ENCODE data around the gene PPL.

Gene PPL

DNA sequence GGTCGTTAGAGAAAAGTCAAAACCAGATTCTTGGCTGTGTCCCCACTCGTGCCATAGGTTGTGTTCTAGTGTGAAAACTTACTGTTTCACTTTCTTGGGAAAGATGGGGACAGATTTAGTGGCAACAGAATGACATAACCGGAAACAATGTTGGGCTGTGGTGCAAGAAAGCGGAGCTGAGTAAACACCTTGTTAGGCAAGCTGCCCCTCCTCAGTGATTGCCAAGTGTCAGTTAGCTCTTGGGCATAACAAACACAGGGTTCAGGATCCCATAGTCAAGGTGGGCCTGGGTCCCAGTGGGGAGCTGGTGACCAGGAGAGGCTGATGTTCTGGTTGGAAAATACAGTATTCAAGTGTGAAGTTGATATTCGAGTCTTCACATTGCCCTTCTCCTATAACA, 74.3 kb downstream of the PPL start:
- no peak for DNase-seq

DNA sequence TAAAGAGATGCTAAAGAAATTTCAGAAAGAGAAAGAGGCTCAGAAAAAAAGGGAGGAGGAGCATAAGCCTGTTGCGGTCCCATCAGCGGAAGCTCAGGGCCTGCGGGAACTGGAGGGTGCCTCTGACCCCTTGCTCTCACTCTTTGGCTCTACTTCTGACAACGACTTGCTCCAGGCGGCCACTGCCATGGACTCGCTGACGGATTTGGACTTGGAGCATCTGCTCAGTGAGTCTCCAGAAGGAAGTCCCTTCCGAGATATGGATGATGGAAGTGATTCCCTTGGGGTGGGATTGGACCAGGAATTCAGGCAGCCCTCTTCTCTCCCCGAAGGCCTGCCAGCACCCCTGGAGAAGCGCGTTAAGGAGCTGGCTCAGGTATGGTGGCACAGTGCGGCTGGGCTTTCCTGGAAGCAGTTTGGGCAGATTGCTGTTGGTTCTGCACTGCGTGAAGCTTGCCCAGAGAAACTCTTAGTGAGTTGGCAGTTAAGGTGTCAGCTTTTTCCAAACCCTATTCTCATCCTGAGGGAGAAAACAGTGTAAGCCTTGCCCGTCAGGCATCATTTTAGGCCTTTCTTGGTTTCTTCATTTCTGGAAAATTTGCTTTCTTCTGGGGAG, 76.1 kb downstream of the PPL start:
- DNase-seq, result peak in 1 of 14 donors; percentile 77

- DNase-seq, result peak in 1 of 14 donors; percentile 86
Measured at GRCh38 chr16:4859900-4860255, 77.1 kb downstream of the PPL start.

GRCh38 chr16:4859190-4859899, 77.6 kb downstream of the PPL start:
- peak in 1 of 14 donors; percentile 33 for DNase-seq

- DNase-seq, result no peak
Measured at GRCh38 chr16:4855804-4856203, 81.1 kb downstream of the PPL start.

GRCh38 chr16:4855371-4855770, 81.6 kb downstream of the PPL start:
- no peak for DNase-seq

GRCh38 chr16:4852221-4852872, 84.6 kb downstream of the PPL start:
- no peak for DNase-seq

DNA sequence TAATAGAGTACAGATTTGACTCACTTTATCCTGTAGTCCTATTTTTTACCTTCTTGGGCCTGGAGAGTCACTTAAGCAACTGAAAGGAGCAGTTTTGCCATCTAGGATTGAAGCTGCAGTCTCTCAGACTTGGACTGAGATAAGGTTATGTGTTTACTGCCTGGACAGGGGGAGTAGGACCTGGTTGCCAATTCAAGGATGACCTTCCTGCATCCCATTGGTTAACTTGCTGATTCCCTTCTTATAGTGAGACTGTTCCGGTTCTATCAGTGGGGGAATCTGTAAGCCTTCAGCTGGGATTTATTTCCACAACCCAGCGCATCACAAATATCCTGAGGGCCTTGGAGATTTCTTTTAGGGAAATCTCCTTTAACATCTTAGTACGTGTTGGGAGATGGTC, 86.7 kb downstream of the PPL start:
- DNase-seq, result no peak

DNA sequence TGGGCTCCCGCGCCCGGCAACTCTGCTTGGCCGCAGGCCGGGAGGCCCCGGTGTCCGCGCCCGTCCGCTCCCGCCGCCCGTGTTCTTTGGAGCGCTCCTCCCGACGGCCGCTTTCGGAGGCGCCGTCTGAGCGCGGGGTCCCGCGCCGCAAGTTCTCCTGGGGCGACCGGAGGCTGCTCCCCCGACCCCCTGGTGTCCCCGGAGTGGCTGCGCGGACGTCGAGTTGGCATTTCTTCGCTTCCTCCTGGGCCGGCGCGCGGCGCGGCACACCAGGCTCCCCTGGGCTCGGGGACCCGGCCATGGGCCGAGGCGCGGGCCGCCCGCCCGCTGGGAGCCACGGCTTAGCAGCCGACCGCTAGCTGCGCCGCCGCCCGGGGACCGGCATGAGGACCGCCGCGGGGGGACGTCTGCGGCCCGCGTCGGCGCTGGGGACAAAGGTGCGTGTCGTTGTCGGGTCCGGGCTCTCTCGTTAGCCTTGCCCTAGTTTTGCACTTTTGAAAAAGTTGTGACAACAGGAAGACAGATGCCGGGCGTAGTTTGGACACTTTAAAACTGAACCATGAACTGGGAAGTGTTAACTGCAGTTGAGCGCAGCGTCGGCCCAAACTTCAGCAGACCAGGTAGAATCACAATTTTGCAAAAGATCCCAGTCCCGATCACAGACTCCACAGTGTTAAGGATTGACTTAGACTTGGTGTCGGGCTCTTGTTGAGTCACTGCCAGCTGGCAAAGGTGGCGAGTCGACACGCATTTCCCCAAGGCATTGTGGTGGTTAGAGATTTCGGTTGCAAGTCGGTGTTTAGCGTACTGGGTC, 89.0 kb downstream of the PPL start:
- peak in 7 of 14 donors; percentile 6 to 48 (median 34) for DNase-seq

- peak; percentile 88 to 98 (median 94) for DNase-seq
Measured at GRCh38 chr16:4846901-4847773, 89.8 kb downstream of the PPL start, which contains the start of the genes GLYR1 and UBN1. Gene GLYR1, minus strand, starts transcription at chr16:4847288. Its CDS starts 23 bp downstream, at chr16:4847265. Gene UBN1, plus strand, starts transcription at chr16:4847481. Its CDS starts 5,437 bp downstream, at chr16:4852918.

- DNase-seq, result peak in 11 of 14 donors; percentile 20 to 75 (median 47)
Measured at GRCh38 chr16:4846503-4846900, 90.4 kb downstream of the PPL start.

DNA sequence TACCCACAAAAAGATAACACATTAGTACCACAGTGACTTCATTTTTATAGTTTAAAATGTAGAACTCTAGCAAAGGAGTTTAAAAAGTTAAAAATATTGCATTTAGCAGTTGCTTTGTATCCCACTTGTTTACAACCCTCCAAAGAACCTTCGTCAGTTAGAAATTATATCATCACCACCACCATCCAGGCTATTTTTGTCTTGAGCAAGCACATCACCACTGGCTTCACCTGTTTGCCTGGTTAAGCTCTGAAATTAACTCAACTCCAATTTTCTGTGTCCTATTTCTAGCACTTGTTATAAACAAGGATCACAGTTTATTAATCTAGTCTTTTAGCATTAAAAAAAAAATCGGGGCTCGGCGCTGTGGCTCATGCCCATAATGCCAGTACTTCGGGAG, 96.0 kb downstream of the PPL start:
- no peak for DNase-seq

DNA sequence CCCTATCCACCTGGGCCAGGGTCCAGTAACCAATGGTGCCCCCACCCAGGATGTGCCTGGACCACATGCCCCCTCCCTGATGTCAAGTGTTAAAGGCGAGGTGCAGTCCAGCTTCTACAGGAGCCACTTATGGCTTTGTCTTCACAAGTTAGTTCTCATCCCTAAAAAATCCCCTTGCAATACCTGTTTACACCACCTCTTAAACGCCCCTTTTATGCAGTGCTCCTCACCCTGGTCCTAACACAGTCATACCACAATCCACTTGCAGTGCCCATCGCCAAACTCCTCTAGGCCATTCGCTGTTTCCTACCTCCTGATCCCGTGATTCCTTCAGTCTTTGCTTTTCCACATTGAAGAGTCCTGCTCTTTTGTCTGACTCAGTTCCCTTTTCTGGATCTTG, 97.0 kb downstream of the PPL start:
- DNase-seq, result no peak

DNA sequence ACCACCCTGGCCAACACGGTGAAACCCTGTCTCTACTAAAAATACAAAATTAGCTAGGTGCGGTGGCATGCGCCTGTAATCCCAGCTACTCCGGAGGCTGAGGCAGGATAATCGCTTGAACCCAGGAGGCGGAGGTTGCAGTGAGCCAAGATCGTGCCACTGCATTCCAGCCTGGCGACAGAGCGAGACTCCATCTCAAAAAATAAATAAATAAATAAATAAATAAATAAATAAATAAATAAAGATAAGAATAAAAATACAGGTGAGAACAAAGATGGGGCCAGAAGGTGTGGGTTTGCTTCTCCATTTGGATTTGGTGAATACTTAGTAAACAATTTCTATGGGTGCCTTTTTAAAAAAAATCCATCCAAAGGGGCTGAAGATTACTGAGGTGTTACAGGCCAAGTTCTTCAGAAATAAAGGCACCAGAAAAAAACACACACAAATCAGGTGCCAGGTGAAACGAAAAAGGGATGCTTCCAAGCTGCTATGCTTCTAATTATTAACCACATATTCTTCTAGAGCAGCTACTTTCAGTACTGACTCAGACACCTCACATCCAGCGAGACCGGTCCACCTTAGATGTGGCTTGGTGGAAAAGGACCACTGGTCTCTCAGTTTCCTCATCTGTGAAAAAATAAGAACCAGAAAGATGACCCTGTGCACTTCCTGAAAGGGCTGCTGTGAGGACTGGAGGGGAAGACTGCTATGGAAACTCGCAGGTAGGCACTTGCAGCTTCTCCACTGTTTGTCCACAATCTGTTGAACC, 99.0 kb downstream of the PPL start:
- no peak for DNase-seq

DNA sequence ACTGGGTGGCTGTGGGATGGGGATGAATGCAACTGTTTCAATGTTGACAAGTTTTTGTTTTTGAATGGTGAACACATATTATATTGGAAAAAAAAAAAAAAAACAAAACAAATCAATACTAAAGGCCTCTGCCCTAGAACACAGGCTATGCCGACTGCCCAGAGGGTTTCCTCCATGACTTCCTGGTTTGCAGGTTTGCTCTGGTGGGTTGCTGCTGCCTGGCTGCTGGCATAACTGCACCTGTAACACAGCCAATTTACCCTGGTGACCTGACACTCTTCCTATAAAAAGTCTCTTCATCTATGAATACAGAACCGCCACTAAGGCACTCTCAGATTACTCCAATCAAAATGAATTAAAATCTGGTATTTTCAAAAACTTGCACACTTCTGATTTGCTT, 100.2 kb downstream of the PPL start:
- no peak for DNase-seq

DNA sequence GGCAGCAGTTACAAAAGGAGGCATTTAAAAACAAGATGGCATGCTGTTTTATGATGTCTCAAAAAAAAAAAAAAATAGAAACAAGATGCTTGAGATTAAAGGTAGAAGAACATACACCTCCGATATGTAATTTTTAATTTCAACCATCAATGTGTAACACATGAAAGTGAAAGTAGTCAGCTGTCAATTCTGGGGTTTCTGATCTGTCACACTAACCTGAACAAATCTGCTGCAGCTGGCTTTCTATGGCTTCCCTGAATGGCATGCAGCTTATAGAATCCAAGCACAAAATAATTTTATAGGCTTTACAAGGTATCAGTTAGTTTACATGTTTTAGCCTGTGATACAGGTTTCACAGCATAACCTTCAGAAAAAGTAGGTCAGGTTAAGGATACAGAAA, 103.4 kb downstream of the PPL start:
- no peak for DNase-seq

DNA sequence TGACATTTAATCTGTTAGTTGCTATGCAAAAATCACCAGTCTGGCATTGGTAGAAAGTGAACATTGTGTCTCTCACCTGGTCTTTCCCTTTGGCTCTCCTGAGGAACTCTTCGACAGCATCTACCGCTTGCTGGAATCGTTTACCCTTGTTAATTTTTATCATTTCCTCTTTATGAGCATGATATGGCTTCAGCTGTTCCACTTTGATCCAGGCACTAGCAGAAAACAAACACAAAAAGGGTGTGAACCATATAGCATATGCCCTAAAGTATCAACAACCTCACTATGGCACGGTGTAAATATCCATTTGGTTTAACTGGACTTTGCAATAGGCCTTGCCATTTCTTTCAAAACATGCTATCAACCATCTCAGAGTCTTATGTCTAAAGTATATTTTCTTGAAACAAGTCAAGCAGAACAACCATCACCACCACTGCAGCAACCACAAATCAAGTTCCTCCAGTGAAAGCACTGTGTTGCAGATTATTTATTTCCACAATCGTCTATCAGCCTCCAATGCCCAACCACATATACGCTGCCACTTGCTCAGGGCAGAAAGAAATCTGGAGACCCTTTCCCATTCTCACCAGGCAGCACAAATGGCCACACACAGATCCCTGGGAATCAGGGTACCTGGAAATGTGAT, 104.1 kb downstream of the PPL start:
- DNase-seq, result no peak

All from C1 segment of cervical spinal cord (tissue), 14 donors.